Erythroblast (primary cell): ENCODE results near the gene OBSCN.

Source experiments
- GATA1 ChIP-seq: IDR thresholded peaks from 2 replicates; pipeline ENCODE4 v1.6.1; 2011; ENCODE audit warnings: low read depth, mild to moderate bottlenecking, control low read depth, low read length, moderate library complexity
- POLR2A ChIP-seq: IDR thresholded peaks from 2 replicates; pipeline ENCODE4 v1.6.1; 2011; ENCODE audit warnings: mild to moderate bottlenecking, low read length

- TF ChIP-seq POLR2A (no peak), GATA1 (no peak)
Measured at GRCh38 chr1:228268881-228269265, 61.0 kb downstream of the OBSCN start.
